Panc1 (cell line): ENCODE measurements around the gene P2RY11.

Source experiments
- CTCF ChIP-seq: fragments of 450-650 bp; IDR thresholded peaks from 2 replicates; pipeline ENCODE4 v1.5.1; 2017; ENCODE audit warnings: mild to moderate bottlenecking
- REST ChIP-seq, 2 experiments: IDR thresholded peaks; 2 replicates each; pipeline ENCODE4 v1.6.1; 2011 to 2012; ENCODE audit warnings: low read depth in 2 of 2, control low read depth in 1 of 2, low read length in 1 of 2, mild to moderate bottlenecking in 1 of 2, moderate library complexity in 1 of 2; ENCODE audit not compliant: insufficient read depth in 1 of 2
- SIN3A ChIP-seq: IDR thresholded peaks from 2 replicates; pipeline ENCODE4 v1.6.1; 2012; ENCODE audit warnings: low read depth, mild to moderate bottlenecking, low read length, moderate library complexity, borderline replicate concordance; ENCODE audit not compliant: insufficient read depth

GRCh38 chr19:10088949-10089554 is 22.4 kb upstream of the P2RY11 start:
- no peak for TF ChIP-seq SIN3A
- no peak for TF ChIP-seq CTCF
- no peak for TF ChIP-seq REST (IDR thresholded peaks at IDR 0.05; ENCODE audit: insufficient read depth in 1 of 2, low read depth in 2 of 2, low read length in 1 of 2)
